AG20443 (cell line): ENCODE data around the gene GPR68.

ENCODE experiments used
- DNase-seq: peaks from one replicate; pipeline ENCODE4 v3.0.0; 2012; ENCODE audit warnings: low spot score, mixed read lengths

The GPR68 gene, protein sequence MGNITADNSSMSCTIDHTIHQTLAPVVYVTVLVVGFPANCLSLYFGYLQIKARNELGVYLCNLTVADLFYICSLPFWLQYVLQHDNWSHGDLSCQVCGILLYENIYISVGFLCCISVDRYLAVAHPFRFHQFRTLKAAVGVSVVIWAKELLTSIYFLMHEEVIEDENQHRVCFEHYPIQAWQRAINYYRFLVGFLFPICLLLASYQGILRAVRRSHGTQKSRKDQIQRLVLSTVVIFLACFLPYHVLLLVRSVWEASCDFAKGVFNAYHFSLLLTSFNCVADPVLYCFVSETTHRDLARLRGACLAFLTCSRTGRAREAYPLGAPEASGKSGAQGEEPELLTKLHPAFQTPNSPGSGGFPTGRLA

DNA sequence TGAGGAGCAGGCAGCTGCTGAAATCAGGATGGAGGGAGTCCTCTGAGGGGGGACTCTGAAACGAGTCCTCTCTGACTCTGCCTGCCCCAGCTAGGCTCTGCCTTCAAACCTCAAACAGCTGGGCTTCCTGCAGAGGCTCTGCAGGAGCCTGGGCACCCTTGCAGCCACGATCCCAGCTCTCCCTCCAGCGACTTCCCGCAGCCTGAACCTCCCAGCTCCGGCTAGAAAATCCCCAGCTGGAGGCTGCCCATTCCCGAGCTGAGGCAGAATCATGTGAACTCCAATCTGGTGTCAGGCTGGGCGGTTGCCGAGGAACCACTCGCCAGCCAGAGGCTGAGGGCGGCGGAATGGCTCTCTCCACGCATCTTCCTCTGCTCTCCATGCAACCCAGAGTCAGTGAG is at the start of gene GPR68:
TSS of gene GPR68 (minus strand) at position 204 of the 401 bp plus-strand sequence. CDS start 9,654 bp downstream, outside the sequence.
- peak; percentile 88 for DNase-seq

DNA sequence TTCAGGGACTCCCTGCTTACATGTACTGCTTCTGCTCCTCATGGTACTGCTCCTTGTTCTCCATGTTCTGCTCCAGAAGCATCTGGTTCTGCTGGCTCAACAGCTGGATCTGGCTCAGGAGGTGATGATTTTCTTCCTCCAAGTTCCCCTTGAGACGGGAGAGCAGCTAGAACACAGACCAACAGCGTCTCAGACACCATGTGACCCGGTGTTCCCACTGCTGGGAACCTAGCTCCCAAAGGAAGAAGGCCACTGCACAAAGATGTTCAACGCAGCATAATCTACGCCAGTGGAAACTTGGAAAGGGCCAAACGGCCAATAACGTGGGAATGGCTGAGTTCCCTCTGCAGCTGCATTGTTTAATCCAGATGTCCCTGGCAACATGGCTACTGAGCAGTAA is 49.6 kb upstream of the GPR68 start:
- DNase-seq, result no peak

DNA sequence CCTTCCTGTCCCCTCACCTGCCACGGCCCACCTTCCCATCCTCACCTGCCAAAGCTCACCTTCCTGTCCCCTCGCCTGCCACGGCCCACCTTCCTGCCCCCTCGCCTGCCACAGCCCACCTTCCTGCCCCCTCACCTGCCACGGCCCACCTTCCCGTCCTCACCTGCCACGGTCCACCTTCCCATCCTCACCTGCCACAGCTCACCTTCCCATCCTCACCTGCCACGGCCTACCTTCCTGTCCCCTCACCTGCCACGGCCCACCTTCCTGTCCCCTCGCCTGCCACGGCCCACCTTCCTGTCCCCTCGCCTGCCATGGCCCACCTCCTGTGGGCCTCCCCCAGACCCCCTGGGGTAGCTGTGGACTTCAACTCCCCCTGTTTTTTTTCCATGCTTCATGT is 48.8 kb upstream of the GPR68 start:
- no peak for DNase-seq

DNA sequence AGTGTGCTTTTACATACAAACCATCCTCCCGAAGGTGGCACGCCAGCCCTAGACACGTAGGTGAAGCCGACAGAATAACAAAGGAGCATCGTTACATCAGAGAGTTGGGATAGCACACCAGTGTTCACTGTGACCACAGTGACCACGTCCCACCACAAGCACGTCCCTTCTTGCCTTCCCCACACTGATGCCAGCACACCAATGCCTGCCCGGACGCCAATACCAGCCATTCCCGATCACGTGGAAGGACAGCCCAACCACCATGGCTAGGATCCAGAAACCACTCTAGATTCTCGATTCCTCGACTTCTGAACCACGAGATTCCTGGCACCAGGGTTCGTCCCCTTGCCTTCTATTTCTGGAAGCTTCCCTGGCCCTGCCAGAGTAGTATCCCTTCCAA is 48.0 kb upstream of the GPR68 start:
- DNase-seq, result no peak

DNA sequence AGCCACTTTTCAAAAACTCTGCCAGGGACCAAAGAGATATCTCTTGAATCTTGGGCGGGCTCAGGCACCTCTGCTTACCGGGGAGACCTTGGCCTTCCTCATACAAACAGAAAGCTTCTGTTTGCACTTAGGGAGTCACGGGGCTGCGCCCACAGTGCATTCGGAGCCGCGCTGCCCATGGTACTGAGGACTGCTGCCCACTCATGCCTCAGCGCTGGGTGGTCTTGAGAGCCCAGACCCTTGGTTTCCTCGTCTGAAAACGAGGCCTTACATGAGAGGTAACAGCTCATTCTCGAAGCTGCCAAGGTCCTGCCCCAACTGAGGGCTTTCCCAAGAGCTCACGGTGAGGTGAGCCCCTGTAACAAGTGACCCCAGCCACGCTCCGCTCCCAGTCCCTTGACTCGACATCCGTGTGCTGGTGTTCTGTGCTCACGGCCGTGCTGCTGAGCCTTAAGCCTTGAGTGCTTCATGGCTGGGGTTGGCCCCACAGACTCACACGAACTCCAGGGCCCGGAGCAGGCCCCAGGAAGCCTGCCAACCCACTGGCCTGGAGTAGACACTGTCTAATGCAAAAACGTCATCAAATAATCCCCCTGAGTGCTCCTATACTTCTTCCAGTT is 47.4 kb upstream of the GPR68 start:
- DNase-seq, result no peak

DNA sequence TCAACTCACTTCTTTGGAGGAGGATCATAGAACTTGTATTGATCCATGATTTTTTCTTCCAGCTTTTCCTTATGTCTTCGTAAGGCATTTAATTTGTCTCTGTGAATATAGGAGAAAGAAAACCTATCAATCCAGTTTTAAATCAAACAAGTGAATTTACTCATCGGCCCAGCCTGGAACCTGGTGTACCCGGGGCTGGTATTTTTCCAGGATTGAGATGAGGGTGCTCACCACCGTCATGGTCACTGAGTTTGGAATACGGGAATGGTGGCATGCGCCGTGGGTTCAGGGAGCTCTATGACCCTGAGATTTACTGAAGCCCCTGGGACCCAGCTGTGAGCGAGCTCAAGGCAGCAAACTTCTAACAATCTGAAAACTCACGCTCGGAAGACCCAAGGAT is 46.5 kb upstream of the GPR68 start:
- DNase-seq, result no peak

DNA sequence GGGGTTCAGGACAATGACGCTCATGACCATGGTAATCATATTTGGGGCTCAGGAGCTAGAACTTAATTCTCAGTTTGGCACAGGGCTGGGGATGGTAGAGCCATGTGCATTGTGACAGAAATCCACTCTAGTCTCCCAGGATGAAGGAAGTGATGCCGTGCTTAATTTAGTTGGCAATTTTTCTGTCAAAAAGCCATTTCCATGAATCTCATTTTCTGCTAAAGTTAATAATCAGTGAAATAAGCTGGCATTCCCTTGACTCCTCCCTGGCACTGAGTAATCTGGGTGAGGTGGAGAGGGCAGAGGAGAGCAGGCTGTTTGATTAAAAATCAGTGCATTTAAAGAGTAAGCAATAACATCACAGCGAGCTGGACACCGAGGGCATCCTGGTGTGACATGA is 45.0 kb upstream of the GPR68 start:
- no peak for DNase-seq

DNA sequence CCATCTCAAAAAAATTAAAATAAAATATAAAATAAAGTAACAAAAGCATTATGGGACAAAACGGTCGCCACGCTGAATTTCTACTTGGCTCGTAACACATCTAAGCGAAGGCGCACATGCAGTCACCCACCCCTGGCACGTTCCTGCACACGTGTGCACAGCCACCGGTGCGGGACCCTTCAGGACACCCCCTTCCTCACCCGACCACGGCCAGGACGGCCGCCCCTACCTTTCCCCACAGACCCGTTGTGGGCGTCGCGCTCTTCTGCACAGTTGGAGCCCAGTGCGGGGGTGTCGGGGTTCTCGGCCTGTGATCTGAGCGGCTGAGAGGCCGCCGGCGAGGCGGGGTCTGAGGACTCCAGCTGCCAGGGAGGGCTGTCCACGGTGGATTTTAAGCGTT is 44.4 kb upstream of the GPR68 start:
- no peak for DNase-seq

DNA sequence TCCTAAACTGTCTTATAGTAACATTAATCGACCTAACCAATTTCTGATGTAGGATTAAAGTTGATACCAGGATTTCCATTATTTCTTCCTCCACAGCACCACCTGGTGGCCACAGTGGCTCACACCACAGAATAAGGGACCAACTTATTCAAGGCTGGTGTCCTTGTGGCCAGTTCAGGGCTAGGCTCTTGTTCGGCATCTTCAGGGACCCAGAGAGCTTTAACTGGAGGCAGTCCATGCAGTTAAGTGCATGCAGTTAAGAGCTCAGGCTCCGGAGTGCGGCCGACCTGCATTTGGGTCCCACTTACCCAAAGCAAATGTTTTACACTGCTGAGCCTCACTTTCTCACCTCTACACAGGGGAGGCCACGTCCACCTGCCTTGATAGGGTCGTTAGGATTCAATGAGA is 42.0 kb upstream of the GPR68 start:
- DNase-seq, result peak; percentile 85

DNA sequence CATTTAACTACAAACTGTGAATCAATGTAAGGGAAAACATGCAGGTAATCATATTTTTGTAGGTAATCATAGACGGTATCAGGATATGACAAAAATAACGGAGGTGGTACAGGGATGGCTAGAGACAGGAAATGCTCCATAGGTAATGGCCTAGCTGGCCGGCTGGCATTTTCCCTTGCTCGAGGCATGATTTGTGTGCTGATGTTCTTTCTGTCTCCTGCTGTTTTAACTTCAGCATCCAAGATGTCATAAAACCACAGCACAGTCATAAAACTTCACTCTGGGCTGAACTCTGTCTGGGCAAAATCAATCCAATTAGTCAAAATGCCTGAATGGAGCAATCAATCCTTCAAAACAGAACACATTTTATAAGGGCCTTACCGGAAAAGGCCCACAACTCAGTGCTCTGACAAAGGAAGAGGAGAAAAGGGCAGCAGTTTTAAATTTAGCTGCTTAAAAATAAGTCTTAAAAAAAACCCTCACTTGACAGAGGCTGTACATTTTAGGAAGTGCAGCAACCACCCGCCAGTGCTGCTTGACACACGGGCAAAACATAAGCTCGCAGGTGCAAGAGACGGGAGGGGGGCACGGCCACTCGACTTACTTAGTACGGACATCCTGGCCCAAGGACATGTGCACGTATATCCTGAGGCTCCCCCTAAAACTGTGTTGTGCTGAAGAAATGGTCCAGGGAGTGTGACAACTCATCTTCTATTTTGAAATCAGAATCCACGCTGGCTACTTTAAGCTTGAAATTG is 40.5 kb upstream of the GPR68 start:
- DNase-seq, result no peak

DNA sequence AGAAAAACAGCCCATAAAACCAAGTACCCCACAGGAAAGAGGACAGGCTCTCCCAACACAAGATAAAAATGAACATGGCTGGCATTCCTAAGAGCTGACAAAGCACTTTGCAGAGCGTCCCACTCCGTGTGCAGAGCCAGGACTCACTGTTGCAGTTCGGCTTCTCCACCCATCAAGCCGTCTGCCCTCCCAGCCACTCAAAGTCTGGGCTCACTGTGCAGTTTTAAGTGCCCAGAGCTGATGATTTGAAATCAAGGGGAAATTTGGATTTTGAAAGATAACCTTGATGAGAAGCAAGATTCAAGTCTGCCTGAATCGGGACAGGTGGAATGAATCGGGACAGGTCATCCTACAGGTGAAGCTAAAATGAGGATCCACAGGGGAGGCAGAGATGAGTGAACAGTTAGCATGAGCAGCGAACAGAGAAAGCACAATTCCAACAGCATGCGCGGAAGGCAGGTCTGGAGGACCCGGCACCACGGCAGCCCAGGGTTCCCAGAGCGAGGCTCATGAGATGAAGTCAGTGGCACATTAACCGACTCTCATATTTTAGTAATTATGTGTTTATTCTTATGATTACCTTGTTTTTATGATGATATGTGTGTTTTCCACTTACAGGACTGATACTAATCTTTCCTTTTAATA is 39.8 kb upstream of the GPR68 start:
- DNase-seq, result peak; percentile 94

DNA sequence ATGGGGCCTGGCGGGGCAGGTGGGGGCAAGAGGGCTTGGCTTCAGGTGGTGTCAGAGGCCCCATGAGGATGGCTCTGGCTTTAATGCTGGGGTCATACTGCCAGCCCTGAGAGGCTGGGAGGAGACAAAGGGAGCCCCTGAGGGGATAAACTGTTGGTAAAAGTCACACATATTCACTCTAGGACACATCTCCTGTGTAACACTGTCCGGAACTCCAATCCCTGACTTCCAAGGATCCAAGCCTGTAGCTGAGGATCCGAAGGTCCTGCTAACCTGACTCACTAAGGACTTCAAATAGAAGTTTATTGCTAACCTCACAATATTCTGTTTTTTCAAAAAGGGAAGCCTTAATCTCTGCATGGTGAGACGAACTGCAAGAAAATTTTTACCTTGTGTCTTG is 39.2 kb upstream of the GPR68 start:
- peak; percentile 44 for DNase-seq

DNA sequence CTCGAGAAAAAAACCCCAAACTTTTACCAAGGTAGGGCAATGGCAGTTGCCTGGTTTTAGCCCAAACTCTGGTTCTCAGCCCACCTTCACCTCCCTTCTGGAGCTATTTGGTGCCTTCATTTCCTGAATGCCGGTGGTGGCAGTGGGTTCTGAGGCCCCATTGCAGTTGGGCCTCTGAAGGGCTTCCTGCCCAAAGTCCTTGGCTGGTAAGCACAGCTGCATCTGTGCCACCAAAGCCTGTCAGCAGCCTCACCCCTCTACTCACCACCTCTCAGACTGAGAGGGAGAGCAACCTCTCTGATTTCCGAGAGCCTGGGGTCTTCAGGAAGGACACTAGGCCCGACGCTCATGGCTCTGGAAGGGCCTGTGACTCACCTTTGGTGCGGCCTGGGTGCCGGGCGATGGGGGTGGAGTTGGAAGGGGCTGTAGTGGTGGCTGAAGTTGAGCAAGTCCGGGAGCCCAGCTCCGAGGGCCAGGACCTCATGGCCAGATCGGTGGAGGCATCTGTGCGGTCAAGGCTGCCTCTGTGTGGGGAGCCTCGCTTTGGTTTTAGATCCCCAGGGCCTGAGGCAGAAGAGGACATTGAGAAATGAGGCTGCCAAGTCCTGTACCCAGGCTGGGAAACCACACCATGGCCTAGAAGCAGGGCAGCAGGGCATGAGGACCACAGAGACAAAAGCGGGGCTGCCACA is 38.6 kb upstream of the GPR68 start:
- DNase-seq, result no peak

DNA sequence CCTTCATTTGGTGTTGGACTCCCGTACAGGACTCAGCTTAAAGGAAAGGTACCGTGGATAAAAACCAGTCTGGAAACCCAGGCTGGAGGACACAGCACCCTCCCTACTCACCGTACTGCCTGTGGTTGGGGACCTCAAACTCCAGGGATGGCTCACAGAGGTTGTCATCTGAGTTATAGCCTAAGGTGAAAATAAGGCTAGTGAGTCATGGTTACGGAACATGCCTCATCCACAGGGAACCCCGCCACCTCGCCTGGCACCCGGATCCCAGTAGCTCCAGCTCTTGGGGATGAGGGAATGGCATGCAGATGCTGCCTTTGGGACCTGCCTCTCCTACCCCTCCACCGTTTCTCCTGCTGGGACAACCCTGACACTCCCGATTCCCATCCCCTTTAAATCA is 36.8 kb upstream of the GPR68 start:
- no peak for DNase-seq

DNA sequence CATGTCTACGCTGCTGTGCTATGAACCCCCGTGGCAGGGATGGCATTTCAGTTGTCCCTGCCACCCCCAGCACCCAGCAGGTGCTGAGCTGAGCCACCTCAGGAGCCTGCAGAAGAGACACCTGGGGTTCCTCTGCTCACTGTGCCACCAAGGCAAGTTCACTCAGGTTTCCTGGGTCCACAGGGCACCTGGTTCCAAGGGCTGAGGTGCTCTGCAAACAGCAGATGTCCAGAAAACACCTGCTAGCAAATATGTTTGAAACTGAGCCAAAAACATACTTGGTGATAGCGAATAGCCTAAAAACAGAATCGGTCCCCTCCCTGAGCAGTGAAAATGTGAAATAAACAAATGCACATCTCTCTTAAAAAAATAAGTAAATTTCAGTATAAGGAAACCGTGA is 35.6 kb upstream of the GPR68 start:
- DNase-seq, result no peak

DNA sequence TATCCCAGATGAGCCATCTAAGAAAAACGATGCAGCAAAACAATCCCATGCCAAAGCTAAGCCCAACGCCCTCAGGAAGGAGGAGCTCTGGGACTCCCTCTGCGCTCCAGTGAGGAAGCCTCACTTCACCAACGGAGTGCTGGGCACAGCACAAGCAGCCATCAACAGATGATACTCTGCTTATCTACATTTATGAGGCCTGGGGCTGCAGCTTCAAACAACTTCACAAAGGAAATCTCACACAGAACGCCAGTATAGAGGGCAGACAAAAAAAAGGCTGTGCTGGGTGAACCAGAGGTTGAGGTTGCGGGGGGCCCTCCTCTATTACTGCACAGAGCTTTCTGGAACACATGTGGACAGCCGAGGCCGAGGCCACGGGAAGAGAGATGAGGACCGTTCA is 34.9 kb upstream of the GPR68 start:
- DNase-seq, result no peak

DNA sequence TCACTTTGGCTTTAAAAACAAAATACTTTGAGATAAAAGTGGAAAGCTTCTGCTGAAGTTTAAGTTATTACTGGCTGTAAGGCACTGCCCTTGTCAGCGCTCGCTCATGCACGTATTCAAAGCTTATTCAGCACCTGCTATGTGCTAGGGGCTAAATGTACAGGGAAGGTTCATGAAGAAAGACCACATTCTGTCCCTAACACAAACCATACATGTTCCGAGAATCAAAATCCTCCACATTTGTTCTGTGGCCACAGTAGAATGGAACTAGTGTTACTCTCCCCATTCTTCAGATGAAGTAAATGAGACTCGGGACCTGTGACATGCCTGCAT is 33.8 kb upstream of the GPR68 start:
- DNase-seq, result no peak

DNA sequence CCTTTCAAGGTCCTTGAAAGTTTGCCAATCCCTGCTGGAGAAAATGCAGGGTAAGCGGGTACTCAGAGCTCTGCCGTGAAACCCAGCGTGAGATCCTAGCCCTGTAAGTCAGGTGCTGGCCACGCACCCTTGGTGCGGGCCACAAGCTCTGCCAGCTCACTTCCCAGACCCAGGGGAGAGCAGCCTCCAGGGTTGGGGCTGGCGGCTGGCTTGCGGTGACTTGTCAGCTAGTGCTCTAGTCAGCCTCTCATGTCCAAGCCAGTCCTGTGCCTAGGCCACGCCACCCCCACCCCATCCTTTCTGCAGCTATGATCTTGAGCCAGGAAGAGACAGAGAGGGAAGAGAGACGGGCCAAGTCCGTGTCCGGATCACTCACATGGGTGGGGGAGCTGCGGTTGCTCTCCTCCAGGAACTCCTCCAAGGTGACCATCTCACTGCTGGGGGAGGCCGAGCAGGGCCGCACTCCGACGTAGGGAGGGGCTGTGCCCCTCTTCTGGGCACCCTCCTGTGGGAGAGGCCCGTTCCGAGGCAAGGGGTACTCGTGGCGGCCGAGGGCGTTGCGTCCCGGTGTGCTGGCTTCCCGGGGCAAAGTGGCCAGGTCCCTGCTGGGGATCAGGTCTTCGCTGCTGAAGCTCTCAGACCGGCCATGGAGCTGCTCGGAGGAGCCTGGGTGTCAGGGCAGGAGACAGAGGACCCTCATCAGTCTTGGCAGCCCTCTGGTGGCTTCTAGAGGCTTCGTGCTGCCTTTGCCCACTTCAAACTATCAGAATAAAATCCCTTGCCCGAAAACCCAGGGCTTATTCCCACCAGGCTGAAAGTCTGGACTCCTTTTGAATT is 33.3 kb upstream of the GPR68 start:
- DNase-seq, result no peak

DNA sequence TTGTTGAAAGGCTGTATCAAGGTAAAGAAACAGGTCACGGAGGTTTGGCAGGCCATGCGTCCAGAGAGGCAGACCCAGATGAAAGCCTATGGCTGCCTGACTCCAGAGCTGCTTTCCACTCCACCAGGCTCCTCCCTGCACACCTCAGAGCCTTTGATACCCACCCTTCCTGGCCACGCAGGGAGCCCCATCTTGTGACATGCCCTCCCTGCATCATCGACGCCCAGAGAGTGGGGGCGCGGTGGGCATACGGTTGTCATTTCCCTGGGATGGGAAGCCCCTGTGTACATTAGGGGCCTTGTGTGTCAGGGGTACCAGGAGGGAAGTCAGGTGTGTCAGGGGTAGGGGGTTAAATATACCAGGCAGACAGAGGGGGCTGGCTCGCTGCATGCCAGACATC is 30.3 kb upstream of the GPR68 start:
- DNase-seq, result no peak

DNA sequence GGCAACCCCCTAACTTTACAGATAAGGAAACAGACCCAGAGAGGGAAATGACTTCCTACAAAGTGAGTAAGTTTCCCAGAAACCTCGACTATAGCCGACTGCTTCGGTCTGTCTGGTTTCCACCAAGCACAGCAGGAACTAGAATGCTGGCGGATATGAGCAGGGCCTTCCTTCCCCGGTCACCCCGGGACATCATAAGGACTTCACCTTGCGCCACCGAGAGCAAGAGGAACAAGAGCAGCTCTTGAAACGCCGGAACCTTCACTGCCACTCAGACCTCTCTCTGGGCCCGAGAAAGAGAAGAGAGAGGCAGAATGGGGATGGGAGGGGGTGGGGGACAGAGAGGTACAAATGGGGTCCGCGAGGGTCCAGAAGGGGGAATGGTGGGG is 29.4 kb upstream of the GPR68 start:
- DNase-seq, result no peak

DNA sequence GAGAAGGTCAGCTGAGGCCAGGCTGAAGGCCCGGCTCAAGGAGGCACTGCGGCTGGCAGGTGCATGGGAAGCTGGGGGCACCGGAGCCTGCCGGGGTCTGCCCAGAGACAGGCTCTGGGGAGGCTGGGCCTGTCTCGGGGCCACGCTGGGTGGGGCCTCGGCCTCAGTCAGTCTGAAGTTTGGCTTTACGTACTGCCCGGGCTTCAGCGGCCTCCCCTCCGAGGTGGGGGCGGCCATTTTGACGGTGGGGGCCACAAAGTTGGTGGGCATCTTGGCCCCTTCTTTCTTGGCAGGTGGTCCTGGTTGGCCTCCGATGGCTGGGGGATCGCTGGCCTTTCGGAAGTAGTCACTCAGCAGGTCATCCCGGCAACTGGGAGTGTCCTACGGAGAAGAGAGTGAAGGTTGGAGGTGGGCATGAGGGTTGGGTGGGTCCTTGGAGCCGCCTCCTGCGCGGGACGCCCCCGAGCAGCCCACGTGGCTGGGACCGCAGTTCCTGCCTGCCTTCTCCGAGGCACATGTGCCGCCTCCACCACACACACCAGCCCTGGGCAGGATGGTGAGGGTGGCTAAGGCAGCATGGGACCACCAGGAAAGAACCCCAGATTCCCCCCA is 28.9 kb upstream of the GPR68 start:
- no peak for DNase-seq
